ENCODE measurements around the gene UBE3D. TPM values are rescaled to one million over a fixed set of nuclear protein-coding genes. Genes with fewer than 3 reads are reported as not detected.

UBE3D gene
- total RNA-seq, 1 donor from 2014 or later, result 4.4 TPM

GRCh38 chr6:83053678-83054077, 12.0 kb downstream of the UBE3D start:
- Histone ChIP-seq H3K27me3 (no peaks in the 10 kb centered on the region), H3K4me3 (no peak overlapping the region), H3K27ac (no peak overlapping the region), H3K9me3 (no peaks in the 10 kb centered on the region), H3K4me1 (no peaks in the 10 kb centered on the region), H3K36me3 (no peaks in the 10 kb centered on the region)
- no peak for TF ChIP-seq CTCF (IDR thresholded peaks at IDR 0.05)
- intact Hi-C loops (cut with DNase I), result loop anchor here (10.0 kb wide), 1 partner anchor 779 kb away; no protein-coding TSS in a partner anchor
- DNase-seq (no peak), ATAC-seq (no peak)

GRCh38 chr6:83051377-83052172, 14.1 kb downstream of the UBE3D start:
- Histone ChIP-seq H3K36me3 (no peaks in the 10 kb centered on the region), H3K4me3 (no peak overlapping the region), H3K27ac (no peak overlapping the region), H3K27me3 (no peaks in the 10 kb centered on the region), H3K9me3 (no peaks in the 10 kb centered on the region), H3K4me1 (no peaks in the 10 kb centered on the region)
- TF ChIP-seq CTCF (IDR thresholded peaks at IDR 0.05), result no peak
- DNase-seq (no peak), ATAC-seq (no peak)
- intact Hi-C loops (cut with DNase I), result loop anchor here (10.0 kb wide), 1 partner anchor 777 kb away; no protein-coding TSS in a partner anchor

GRCh38 chr6:83047065-83047754, 18.4 kb downstream of the UBE3D start:
- no peaks in the 10 kb centered on the region for H3K9me3 ChIP-seq
- no peak overlapping the region for H3K27ac ChIP-seq
- no peak for TF ChIP-seq CTCF (IDR thresholded peaks at IDR 0.05)
- no peak overlapping the region for H3K4me3 ChIP-seq
- no peaks in the 10 kb centered on the region for H3K27me3 ChIP-seq
- ATAC-seq, result peak; percentile 39
- no peaks in the 10 kb centered on the region for H3K4me1 ChIP-seq
- no peaks in the 10 kb centered on the region for H3K36me3 ChIP-seq
- DNase-seq, result no peak
- intact Hi-C loops (cut with DNase I), result no loop called here

- TF ChIP-seq CTCF (IDR thresholded peaks at IDR 0.05), result no peak
- Histone ChIP-seq H3K27ac (no peak overlapping the region), H3K36me3 (no peaks in the 10 kb centered on the region), H3K4me3 (no peak overlapping the region), H3K9me3 (no peaks in the 10 kb centered on the region), H3K4me1 (no peaks in the 10 kb centered on the region), H3K27me3 (no peaks in the 10 kb centered on the region)
- DNase-seq, result no peak
- intact Hi-C loops (cut with DNase I), result no loop called here
- no peak for ATAC-seq
These were observed 21.4 kb downstream of the UBE3D start for GRCh38 chr6:83044091-83044768.

- DNase-seq (no peak), ATAC-seq (no peak)
- H3K9me3 ChIP-seq, result no peaks in the 10 kb centered on the region
- no peaks in the 10 kb centered on the region for H3K27me3 ChIP-seq
- H3K36me3 ChIP-seq, result no peaks in the 10 kb centered on the region
- intact Hi-C loops (cut with DNase I), result no loop called here
- no peaks in the 10 kb centered on the region for H3K4me1 ChIP-seq
- no peak overlapping the region for H3K27ac ChIP-seq
- no peak overlapping the region for H3K4me3 ChIP-seq
- TF ChIP-seq CTCF (IDR thresholded peaks at IDR 0.05), result no peak
These were observed 23.1 kb downstream of the UBE3D start for GRCh38 chr6:83042467-83043053.
